Smooth muscle cell (in vitro differentiated cells): Measurements from ENCODE around the gene TUBA4B. TPM values are rescaled to one million over a fixed set of nuclear protein-coding genes. Genes with fewer than 3 reads are reported as not detected.
"Not testable (repeated sequence)": the region's sequence is repeated elsewhere in the genome, so short reads cannot be mapped to it uniquely, and the experiment has no call there.

Experiments used
- DNase-seq: peaks from one replicate; lab custom pipeline; 2025; ENCODE audit not compliant: unreplicated experiment; lab: John Stamatoyannopoulos, UW
- H2AFZ ChIP-seq: fragments of 200-600 bp; sonication (generic); 2 replicates; pipeline ENCODE4 v1.6.0; 2016; ENCODE audit warnings: antibody characterized with exemption, low read depth, mild to moderate bottlenecking
- H3F3A ChIP-seq: fragments of 200-600 bp; sonication (generic); 2 replicates; pipeline ENCODE4 v1.6.0; 2017; ENCODE audit warnings: antibody characterized with exemption, low read depth
- H3K27ac ChIP-seq: fragments of 200-600 bp; sonication (generic); 2 replicates; pipeline ENCODE4 v1.5.1; 2016; ENCODE audit warnings: low read depth, mild to moderate bottlenecking
- H3K27me3 ChIP-seq: fragments of 200-600 bp; sonication (generic); 2 replicates; pipeline ENCODE4 v1.6.1; 2016; ENCODE audit warnings: low read depth, mild to moderate bottlenecking
- H3K36me3 ChIP-seq: fragments of 200-600 bp; sonication (generic); 2 replicates; pipeline ENCODE4 v1.5.1; 2016; ENCODE audit warnings: low read depth
- H3K4me1 ChIP-seq: fragments of 200-600 bp; sonication (generic); 2 replicates; pipeline ENCODE4 v1.5.1; 2016; ENCODE audit warnings: low read depth
- H3K4me2 ChIP-seq: fragments of 200-600 bp; sonication (generic); 2 replicates; pipeline ENCODE4 v1.6.0; 2016; ENCODE audit warnings: mild to moderate bottlenecking
- H3K4me3 ChIP-seq: fragments of 200-600 bp; sonication (generic); 2 replicates; pipeline ENCODE4 v1.5.1; 2016; ENCODE audit warnings: mild to moderate bottlenecking
- H3K79me2 ChIP-seq: fragments of 200-600 bp; sonication (generic); 2 replicates; pipeline ENCODE4 v1.6.0; 2016; ENCODE audit warnings: low read depth, mild to moderate bottlenecking
- H3K9ac ChIP-seq: fragments of 200-600 bp; sonication (generic); 2 replicates; pipeline ENCODE4 v1.6.0; 2016; ENCODE audit warnings: low read depth
- H3K9me3 ChIP-seq: fragments of 200-600 bp; sonication (generic); replicated peaks from 2 replicates; pipeline ENCODE4 v1.5.1; 2016; ENCODE audit warnings: low read depth
- H4K20me1 ChIP-seq: fragments of 200-600 bp; sonication (generic); 2 replicates; pipeline ENCODE4 v1.6.0; 2016; ENCODE audit warnings: low read depth
- WGBS: methylation state at CpG from one replicate; pipeline ENCODE4 v1.1.7; 2016; ENCODE audit warnings: low lambda C conversion rate; 5-methylcytosine and 5-hydroxymethylcytosine counted together
- polyA plus RNA-seq: library from polyadenylated mRNA; unstranded; fragments of >200 nt; fragmentation: Nextera tagmentation; extraction: Ambion mirVana; gene quantifications from 2 replicates; pipeline ENCODE4 v1.2.1, GENCODE V29; 2016
- total RNA-seq: library from RNA; depleted of rRNA; stranded (reverse); fragments of >200 nt; gene quantifications from 2 replicates; pipeline ENCODE4 v1.2.3, GENCODE V29; 2014
- TF ChIP-seq, protein P1 (sequence below): fragments of 200-600 bp; sonication (generic); IDR thresholded peaks from 2 replicates; pipeline ENCODE4 v1.5.1; 2017; ENCODE audit warnings: borderline replicate concordance, mild to moderate bottlenecking, antibody characterized with exemption; ENCODE audit not compliant: insufficient read depth, poor library complexity, severe bottlenecking

Gene TUBA4B
- total and polyA plus RNA-seq, 2 experiments from 2014 or later: not detected

GRCh38 chr2:219308142-219309101 is 55.4 kb downstream of the TUBA4B start:
- Histone ChIP-seq H3K4me2 (peak overlapping the region; percentile 93), H3K9ac (no peak overlapping the region), H3K9me3 (no peaks in the 10 kb centered on the region), H3F3A (peaks cover 5% of the 10 kb centered on the region), H2AFZ (peak overlapping the region; percentile 54), H3K27ac (peak overlapping the region; percentile 59), H3K27me3 (peaks cover 28% of the 10 kb centered on the region), H3K4me1 (no peaks in the 10 kb centered on the region), H4K20me1 (peaks cover 6% of the 10 kb centered on the region), H3K36me3 (no peaks in the 10 kb centered on the region), H3K79me2 (no peaks in the 10 kb centered on the region), H3K4me3 (peak overlapping the region; percentile 50)
- DNase-seq: peak; percentile 64
- WGBS: 0% methylated on average over 28 of the region's 45 CpGs
- TF ChIP-seq, protein P1, sequence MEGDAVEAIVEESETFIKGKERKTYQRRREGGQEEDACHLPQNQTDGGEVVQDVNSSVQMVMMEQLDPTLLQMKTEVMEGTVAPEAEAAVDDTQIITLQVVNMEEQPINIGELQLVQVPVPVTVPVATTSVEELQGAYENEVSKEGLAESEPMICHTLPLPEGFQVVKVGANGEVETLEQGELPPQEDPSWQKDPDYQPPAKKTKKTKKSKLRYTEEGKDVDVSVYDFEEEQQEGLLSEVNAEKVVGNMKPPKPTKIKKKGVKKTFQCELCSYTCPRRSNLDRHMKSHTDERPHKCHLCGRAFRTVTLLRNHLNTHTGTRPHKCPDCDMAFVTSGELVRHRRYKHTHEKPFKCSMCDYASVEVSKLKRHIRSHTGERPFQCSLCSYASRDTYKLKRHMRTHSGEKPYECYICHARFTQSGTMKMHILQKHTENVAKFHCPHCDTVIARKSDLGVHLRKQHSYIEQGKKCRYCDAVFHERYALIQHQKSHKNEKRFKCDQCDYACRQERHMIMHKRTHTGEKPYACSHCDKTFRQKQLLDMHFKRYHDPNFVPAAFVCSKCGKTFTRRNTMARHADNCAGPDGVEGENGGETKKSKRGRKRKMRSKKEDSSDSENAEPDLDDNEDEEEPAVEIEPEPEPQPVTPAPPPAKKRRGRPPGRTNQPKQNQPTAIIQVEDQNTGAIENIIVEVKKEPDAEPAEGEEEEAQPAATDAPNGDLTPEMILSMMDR: no peak

- H3K9ac ChIP-seq: no peak within 1 kb of the TSS
- H3K9me3 ChIP-seq: no peaks in the 10 kb centered on the region
- H4K20me1 ChIP-seq: peaks cover 6% of the 10 kb centered on the region
- H3K79me2 ChIP-seq: no peaks in the 10 kb centered on the region
- H3F3A ChIP-seq: peaks cover 5% of the 10 kb centered on the region
- TF ChIP-seq, protein P1: no peak
- peak within 1 kb of the TSS; percentile 59 for H3K27ac ChIP-seq
- H3K4me3 ChIP-seq: peak within 1 kb of the TSS; percentile 50
- no peaks in the 10 kb centered on the region for H3K4me1 ChIP-seq
- H3K4me2 ChIP-seq: peak within 1 kb of the TSS; percentile 93
- H2AFZ ChIP-seq: peak within 1 kb of the TSS; percentile 54
- no peaks in the 10 kb centered on the region for H3K36me3 ChIP-seq
- 4% methylated on average over 37 of the region's 37 CpGs for WGBS
- H3K27me3 ChIP-seq: peaks cover 28% of the 10 kb centered on the region
- DNase-seq: no peak
Measured at GRCh38 chr2:219309278-219309677, 56.2 kb downstream of the TUBA4B start, which contains the start of gene PTPRN. Gene PTPRN (minus strand): TSS chr2:219309401. CDS start chr2:219309332, 69 bp downstream.

DNA sequence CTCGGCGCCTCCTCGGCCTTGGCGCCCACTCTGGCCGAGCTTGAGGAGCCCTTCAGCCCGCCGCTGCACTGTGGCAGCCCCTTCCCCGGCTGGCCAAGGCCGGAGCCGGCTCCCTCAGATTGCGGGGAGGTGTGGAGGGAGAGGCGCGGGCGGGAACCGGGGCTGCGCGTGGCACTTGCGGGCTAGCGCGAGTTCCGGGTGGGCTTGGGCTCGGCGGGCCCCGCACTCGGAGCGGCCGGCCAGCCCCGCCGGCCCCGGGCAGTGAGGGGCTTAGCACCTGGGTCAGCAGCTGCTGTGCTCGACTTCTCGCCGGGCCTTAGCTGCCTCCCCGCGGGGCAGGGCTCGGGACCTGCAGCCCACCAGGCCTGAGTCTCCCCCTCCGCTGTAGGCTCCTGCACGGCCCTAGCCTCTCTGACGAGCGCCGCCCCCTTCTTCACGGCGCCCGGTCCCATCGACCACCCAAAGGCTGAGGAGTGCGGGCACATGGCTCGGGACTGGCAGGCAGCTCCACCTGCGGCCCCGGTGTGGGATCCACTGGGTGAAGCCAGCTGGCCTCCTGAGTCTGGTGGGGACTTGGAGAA is 59.7 kb downstream of the TUBA4B start:
- not testable (repeated sequence) for H3F3A ChIP-seq, H3K27ac ChIP-seq, DNase-seq, H4K20me1 ChIP-seq, H2AFZ ChIP-seq, H3K9ac ChIP-seq, H3K4me2 ChIP-seq, H3K4me1 ChIP-seq, H3K9me3 ChIP-seq, H3K79me2 ChIP-seq, H3K36me3 ChIP-seq, H3K4me3 ChIP-seq
- 94% methylated on average over 47 of the region's 49 CpGs for WGBS
- H3K27me3 ChIP-seq: peaks cover 28% of the 10 kb centered on the region

DNA sequence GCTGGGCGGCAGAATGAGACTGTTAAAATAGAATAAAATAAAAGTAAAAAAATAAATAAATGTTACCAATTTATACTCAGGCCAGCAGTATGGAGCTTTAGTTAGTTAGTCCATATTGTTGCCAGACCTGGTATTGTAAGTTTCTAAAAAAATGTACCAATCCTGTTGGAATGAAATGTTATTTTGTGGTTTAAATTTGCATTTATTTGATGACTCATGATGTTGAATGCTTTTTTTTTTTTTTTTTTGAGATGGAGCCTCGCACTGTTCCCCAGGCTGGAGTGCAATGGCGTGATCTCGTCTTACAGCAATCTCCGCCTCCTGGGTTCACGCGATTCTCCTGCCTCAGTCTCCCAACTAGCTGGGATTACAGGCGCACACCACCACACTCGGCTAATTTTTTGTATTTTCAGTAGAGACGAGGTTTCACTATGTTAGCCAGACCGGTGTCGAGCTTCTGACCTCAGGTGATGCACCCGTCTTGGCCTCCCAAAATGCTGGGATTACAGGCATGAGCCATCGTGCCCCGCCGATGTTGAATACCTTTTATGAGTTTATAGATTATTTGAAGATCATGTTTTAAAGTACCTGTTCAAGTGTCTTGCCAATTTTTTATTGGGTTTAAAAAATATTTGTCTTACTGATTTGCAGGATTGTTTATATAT is 61.9 kb downstream of the TUBA4B start:
- H3K27ac ChIP-seq: no peak overlapping the region
- no peak overlapping the region for H3K4me2 ChIP-seq
- DNase-seq: no peak

More for the DNA sequence above, 61.9 kb downstream of the TUBA4B start:
- Histone ChIP-seq H3F3A (no peaks in the 10 kb centered on the region), H3K27me3 (peaks cover 15% of the 10 kb centered on the region), H3K9me3 (no peaks in the 10 kb centered on the region), H3K9ac (no peak overlapping the region), H2AFZ (no peak overlapping the region), H3K36me3 (no peaks in the 10 kb centered on the region), H4K20me1 (no peaks in the 10 kb centered on the region), H3K4me3 (no peak overlapping the region), H3K4me1 (no peaks in the 10 kb centered on the region), H3K79me2 (no peaks in the 10 kb centered on the region)
- WGBS: 93% methylated on average over 16 of the region's 16 CpGs
- TF ChIP-seq, protein P1: no peak
